AG09319 (cell line): ENCODE measurements around the gene HYAL1.
A peak's percentile ranks its signal among the peaks of the same experiment; 100 is the strongest.

ENCODE experiments used
- DNase-seq: peaks from one replicate; pipeline ENCODE4 v3.0.0-alpha.2; 2010; ENCODE audit warnings: low read depth; ENCODE audit errors: extremely low read depth
- CTCF ChIP-seq: IDR thresholded peaks from 2 replicates; pipeline ENCODE4 v1.5.1; 2011; ENCODE audit warnings: low read depth, mild to moderate bottlenecking, inconsistent platforms, low read length, moderate library complexity

HYAL1 gene

GRCh38 chr3:50259432-50260026 lies 43.8 kb downstream of the HYAL1 start:
- no peak for TF ChIP-seq CTCF
- DNase-seq = no peak

GRCh38 chr3:50258979-50259378 lies 44.4 kb downstream of the HYAL1 start:
- no peak for TF ChIP-seq CTCF
- DNase-seq = no peak

DNA sequence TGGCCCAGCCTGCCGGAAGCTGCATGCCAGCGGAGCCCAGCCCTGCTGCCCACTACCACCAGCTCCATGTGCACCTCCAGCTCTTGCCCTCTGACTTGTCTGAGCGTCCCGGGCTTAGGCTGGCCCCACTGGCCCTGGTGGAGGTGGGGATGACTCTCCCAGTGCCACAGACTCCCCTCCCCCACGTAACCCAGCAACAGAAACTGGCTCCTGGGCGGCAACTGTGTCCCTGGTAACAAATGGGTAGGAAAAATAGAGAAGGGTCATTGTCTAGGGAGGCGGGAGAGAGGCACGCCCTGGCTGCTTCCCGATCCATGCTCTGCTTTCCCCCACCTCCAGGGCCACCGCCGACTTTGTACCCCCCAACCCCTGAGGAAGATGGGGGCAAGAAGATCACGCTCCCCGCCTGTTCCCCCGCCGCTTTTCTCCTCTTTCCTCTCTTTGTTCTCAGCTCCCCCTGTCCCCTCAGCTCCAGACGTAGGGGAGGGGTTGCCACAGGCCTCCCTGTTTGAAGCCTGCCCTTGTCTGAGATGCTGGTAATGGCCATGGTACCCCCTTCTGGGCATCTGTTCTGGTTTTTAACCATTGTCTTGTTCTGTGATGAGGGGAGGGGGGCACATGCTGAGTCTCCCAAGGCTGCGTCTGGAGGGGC lies 45.2 kb downstream of the HYAL1 start:
- no peak for TF ChIP-seq CTCF
- no peak for DNase-seq

- DNase-seq = no peak
- peak; percentile 55 for TF ChIP-seq CTCF
Measured at GRCh38 chr3:50256978-50257890, 46.1 kb downstream of the HYAL1 start.

DNA sequence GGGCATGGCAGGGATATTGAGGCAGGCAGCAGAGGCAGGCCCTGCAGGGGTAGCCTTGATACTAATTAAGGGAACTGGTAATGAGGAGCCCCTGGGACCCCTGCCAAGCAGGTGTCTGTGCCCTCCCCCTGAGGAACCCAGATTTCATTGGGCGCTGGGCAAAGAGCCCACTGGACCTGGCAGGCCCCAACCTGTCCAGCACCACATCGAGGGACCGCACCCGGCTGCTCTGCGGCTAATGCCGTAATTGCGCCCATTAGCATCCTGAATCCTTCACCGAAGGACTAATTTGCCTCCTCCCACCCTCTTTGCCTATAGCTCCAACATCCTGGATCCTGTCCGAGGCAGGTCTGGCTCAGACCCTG lies 48.1 kb downstream of the HYAL1 start:
- TF ChIP-seq CTCF = no peak
- no peak for DNase-seq

- DNase-seq = no peak
- TF ChIP-seq CTCF = no peak
Measured at GRCh38 chr3:50254577-50255250, 48.7 kb downstream of the HYAL1 start.
